Kidney (tissue), 14 donors: ENCODE results near the gene C8B. TPM values are rescaled to one million over a fixed set of nuclear protein-coding genes. Genes with fewer than 3 reads are reported as not detected.

Source experiments
- DNase-seq, 5 donors: peaks; one replicate each; pipeline ENCODE4 v3.0.0-alpha.2; 2013 to 2020
- FAIRE-seq: peaks from 2 replicates; lab custom pipeline; 2012; peaks lifted over from hg19 to GRCh38; lab: Jason Lieb, UNC
- H3K27ac ChIP-seq, 2 donors: one replicate each; pipeline ENCODE4 v1.7.0; 2013; ENCODE audit warnings: low read depth in 2 of 2, low read length in 2 of 2, inconsistent platforms in 1 of 2
- H3K27me3 ChIP-seq: one replicate; pipeline ENCODE4 v1.7.1; 2013; ENCODE audit warnings: low read length, inconsistent platforms; ENCODE audit not compliant: control insufficient read depth, insufficient read depth
- H3K36me3 ChIP-seq, 3 donors: one replicate each; pipeline versions ENCODE4 v1.7.0 to v1.7.1; 2013; ENCODE audit warnings: low read length in 3 of 3, control low read depth in 1 of 3, inconsistent platforms in 1 of 3; ENCODE audit not compliant: insufficient read depth in 3 of 3, control insufficient read depth in 2 of 3
- H3K4me1 ChIP-seq, 3 donors: one replicate each; pipeline versions ENCODE4 v1.7.0 to v1.7.1; 2013; ENCODE audit warnings: low read length in 3 of 3, inconsistent platforms in 1 of 3, low read depth in 1 of 3; ENCODE audit not compliant: control insufficient read depth in 2 of 3, insufficient read depth in 2 of 3
- H3K4me3 ChIP-seq, 3 donors: one replicate each; pipeline versions ENCODE4 v1.7.0 to v1.8.1; 2013; ENCODE audit warnings: low read length in 3 of 3, control low read depth in 1 of 3, inconsistent platforms in 1 of 3
- H3K9ac ChIP-seq, 3 donors: one replicate each; pipeline versions ENCODE4 v1.7.0 to v1.7.1; 2013; ENCODE audit warnings: low read length in 3 of 3, control low read depth in 1 of 3, inconsistent platforms in 1 of 3
- H3K9me3 ChIP-seq, 3 donors: one replicate each; pipeline versions ENCODE4 v1.7.0 to v1.7.1; 2013; ENCODE audit warnings: low read length in 3 of 3, control low read depth in 1 of 3, inconsistent platforms in 1 of 3; ENCODE audit not compliant: control insufficient read depth in 2 of 3, insufficient read depth in 1 of 3
- intact Hi-C: fragments of 100-400 bp; cut with DNase I; formaldehyde crosslinking; loops from one replicate; pipeline ENCODE4 v1.11.1; 2022
- polyA plus RNA-seq: library from polyadenylated mRNA; stranded (reverse); fragments of 350-450 nt; fragmentation: Illumina TruSeq; extraction: RNeasy Lipid Tissue Mini Kit (QIAGEN cat#74804); gene quantifications from one replicate; pipeline ENCODE4 v1.2.3, GENCODE V29; 2014; ENCODE audit warnings: low read depth, low replicate concordance; ENCODE audit not compliant: insufficient read depth
- total RNA-seq: library from RNA; stranded (reverse); fragmentation: NEBNext Ultra II Directional; extraction: Animal tissue kit (Norgen Biotek cat#: 25700); gene quantifications from one replicate; pipeline ENCODE4 v1.2.1, GENCODE V29; 2021
- TF ChIP-seq, protein P1 (sequence below): IDR thresholded peaks from 3 replicates; pipeline ENCODE4 v1.5.1; 2012; ENCODE audit warnings: mild to moderate bottlenecking, moderate library complexity, borderline replicate concordance; ENCODE audit not compliant: insufficient read depth; ENCODE audit errors: extremely low read depth
- donor health status: control.
- donor health status: control.
- donor health status: control.
- donor health status: control.
- donor health status: control.
- donor health status: DM: yes; HTN: yes; CAD: no.
- donor health status: Normal renal cell carcinoma (clear cell type).

Gene C8B
- total and polyA plus RNA-seq, 2 donors from 2014 or later, result not detected

DNA sequence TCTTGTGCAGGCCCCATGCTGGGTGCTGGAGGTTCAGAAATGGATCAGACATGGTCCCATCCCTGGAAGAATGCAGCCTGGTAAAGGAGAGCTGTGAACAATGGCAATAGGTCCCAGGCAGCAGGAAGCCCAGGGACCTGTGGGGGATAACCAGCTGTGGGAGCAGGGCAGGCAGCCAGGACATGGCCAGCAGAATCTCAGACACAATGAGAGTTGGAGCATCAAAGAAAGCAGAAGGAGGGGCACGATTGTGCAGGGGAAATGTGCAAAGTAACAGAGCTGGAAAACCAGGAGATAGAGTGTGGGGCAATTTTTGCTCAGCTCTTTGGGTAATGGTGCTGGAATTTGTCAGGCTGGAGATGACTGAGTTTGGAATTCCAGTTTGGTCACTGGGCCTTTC is 44.3 kb downstream of the C8B start:
- Histone ChIP-seq H3K9ac (no peak overlapping the region), H3K27ac (peak overlapping the region in 1 of 2 donors; percentile 54), H3K4me3 (no peak overlapping the region), H3K36me3 (no peaks in the 10 kb centered on the region), H3K4me1 (peaks cover 3 to 40% (median 13%) of the 10 kb centered on the region in 3 donors), H3K9me3 (no peaks in the 10 kb centered on the region), H3K27me3 (no peaks in the 10 kb centered on the region)
- DNase-seq, result no peak
- TF ChIP-seq, protein P1, sequence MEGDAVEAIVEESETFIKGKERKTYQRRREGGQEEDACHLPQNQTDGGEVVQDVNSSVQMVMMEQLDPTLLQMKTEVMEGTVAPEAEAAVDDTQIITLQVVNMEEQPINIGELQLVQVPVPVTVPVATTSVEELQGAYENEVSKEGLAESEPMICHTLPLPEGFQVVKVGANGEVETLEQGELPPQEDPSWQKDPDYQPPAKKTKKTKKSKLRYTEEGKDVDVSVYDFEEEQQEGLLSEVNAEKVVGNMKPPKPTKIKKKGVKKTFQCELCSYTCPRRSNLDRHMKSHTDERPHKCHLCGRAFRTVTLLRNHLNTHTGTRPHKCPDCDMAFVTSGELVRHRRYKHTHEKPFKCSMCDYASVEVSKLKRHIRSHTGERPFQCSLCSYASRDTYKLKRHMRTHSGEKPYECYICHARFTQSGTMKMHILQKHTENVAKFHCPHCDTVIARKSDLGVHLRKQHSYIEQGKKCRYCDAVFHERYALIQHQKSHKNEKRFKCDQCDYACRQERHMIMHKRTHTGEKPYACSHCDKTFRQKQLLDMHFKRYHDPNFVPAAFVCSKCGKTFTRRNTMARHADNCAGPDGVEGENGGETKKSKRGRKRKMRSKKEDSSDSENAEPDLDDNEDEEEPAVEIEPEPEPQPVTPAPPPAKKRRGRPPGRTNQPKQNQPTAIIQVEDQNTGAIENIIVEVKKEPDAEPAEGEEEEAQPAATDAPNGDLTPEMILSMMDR, result no peak
- FAIRE-seq, result no peak
- intact Hi-C loops, result no loop called here

- peak in 3 of 5 donors; percentile 50 to 71 (median 60) for DNase-seq
- no peaks in the 10 kb centered on the region for H3K9me3 ChIP-seq
- intact Hi-C loops, result no loop called here
- H3K27ac ChIP-seq, result peak overlapping the region; percentile 75
- no peak for FAIRE-seq
- no peak overlapping the region for H3K4me3 ChIP-seq
- H3K9ac ChIP-seq, result no peak overlapping the region
- H3K4me1 ChIP-seq, result peaks cover 3 to 46% (median 18%) of the 10 kb centered on the region in 3 donors
- no peaks in the 10 kb centered on the region for H3K27me3 ChIP-seq
- H3K36me3 ChIP-seq, result no peaks in the 10 kb centered on the region
- TF ChIP-seq, protein P1, result no peak
Observed at GRCh38 chr1:56920591-56921001, 45.2 kb downstream of the C8B start.

- peaks cover 3 to 30% (median 15%) of the 10 kb centered on the region in 3 donors for H3K4me1 ChIP-seq
- no peak overlapping the region for H3K9ac ChIP-seq
- no peak overlapping the region for H3K4me3 ChIP-seq
- H3K9me3 ChIP-seq, result no peaks in the 10 kb centered on the region
- DNase-seq (no peak), FAIRE-seq (no peak)
- intact Hi-C loops, result no loop called here
- no peaks in the 10 kb centered on the region for H3K36me3 ChIP-seq
- H3K27me3 ChIP-seq, result no peaks in the 10 kb centered on the region
- TF ChIP-seq, protein P1, result no peak
- no peak overlapping the region for H3K27ac ChIP-seq
Observed at GRCh38 chr1:56917356-56917755, 48.5 kb downstream of the C8B start.

DNA sequence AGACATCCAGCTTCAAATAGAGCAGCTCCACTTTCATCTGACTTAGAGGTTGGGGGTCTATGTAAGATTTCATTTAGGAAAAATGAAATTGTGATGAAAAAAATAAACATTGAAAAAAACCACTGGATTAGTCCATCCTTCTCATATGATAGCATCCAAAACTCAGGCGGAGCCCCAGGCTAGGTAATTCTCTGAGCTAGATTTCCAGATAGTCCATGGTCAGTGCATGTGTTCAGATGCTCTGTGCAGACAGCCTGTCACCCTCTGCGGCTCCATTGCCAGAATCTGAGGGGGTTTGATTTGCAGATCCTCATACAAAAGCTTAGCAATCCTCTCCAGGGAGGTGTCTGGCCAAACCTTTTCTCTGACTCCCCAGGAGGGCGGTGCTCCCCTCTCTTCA is 49.2 kb downstream of the C8B start:
- no peaks in the 10 kb centered on the region for H3K9me3 ChIP-seq
- no peaks in the 10 kb centered on the region for H3K36me3 ChIP-seq
- DNase-seq (no peak), FAIRE-seq (no peak)
- peaks cover 3 to 23% (median 15%) of the 10 kb centered on the region in 3 donors for H3K4me1 ChIP-seq
- TF ChIP-seq, protein P1, result no peak
- H3K27me3 ChIP-seq, result no peaks in the 10 kb centered on the region
- intact Hi-C loops, result no loop called here
- H3K4me3 ChIP-seq, result no peak overlapping the region
- H3K27ac ChIP-seq, result no peak overlapping the region
- H3K9ac ChIP-seq, result no peak overlapping the region
